A549 treated with GW870086 at 1 μM for 4 hours (cell line): ENCODE measurements around the gene SMIM9. TPM values are rescaled to one million over a fixed set of nuclear protein-coding genes. Genes with fewer than 3 reads are reported as not detected.

Experiments
- total RNA-seq: library from RNA; stranded (reverse); fragments of 200-300 nt; extraction: Qiagen RNA extraction; gene quantifications from 5 replicates; pipeline ENCODE4 v1.2.3, GENCODE V29; 2022; ENCODE audit warnings: low read depth

SMIM9 gene
- total RNA-seq = not detected in 5 replicates

DNA sequence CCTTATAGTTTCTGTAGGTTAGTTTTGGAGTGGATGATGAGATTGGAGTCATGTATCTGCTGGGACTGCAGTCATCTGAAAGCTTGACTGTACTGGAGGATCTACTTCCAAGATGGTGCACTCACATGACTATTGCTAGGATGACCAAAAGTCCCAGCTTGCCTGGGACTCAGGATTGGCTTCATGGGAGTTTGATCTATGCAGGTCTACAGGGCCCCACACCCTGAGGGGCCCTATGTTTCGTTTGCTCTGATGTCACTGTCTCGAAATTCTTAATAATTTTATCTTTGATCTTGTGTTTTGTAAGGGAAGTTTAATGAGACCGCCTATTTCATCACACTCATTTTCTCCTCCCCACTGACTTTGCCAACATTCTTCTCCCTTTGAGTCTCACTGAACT, at the start of gene SMIM9:
Gene SMIM9, minus strand, starts transcription at position 101 of the 400 bp plus-strand sequence. CDS start 3,806 bp downstream, outside the sequence.

GRCh38 chrX:154804957-154805695, 29.3 kb downstream of the SMIM9 start, which contains the start of gene MPP1:
Gene MPP1 (minus strand): TSS chrX:154805485. CDS start chrX:154805373, 112 bp downstream.

Other genes with a start within 250 kb of the SMIM9 start
- not detected in 5 replicates for gene CTAG1A, start 249.5 kb downstream of the SMIM9 start, total RNA-seq
- not detected in 5 replicates for gene CTAG1B, start 215.4 kb downstream of the SMIM9 start, total RNA-seq
- gene CTAG2, start 181.1 kb downstream of the SMIM9 start, total RNA-seq = not detected in 5 replicates
- gene GAB3, start 83.6 kb downstream of the SMIM9 start, total RNA-seq = 0.83 to 1.2 TPM (median 0.93 TPM) in 5 replicates
- gene DKC1, start 71.8 kb downstream of the SMIM9 start, total RNA-seq = 156 to 200 TPM (median 164 TPM) in 5 replicates
- 17.6 to 21.1 TPM (median 20.2 TPM) in 5 replicates for gene MPP1, start 29.2 kb downstream of the SMIM9 start, total RNA-seq
- gene F8A1, start 51.7 kb upstream of the SMIM9 start, total RNA-seq = 60.9 to 97.2 TPM (median 83.6 TPM) in 5 replicates
- 4.0 to 4.9 TPM (median 4.3 TPM) in 5 replicates for gene F8, start 188.1 kb upstream of the SMIM9 start, total RNA-seq
- 93.1 to 126 TPM (median 121 TPM) in 5 replicates for gene FUNDC2, start 192.2 kb upstream of the SMIM9 start, total RNA-seq
- gene CMC4, start 236.5 kb upstream of the SMIM9 start, total RNA-seq = 12.8 to 18.2 TPM (median 16.7 TPM) in 5 replicates
- 17.4 to 23.6 TPM (median 18.5 TPM) in 5 replicates for gene MTCP1, start 236.5 kb upstream of the SMIM9 start, total RNA-seq
- gene BRCC3, start 236.8 kb upstream of the SMIM9 start, total RNA-seq = 23.4 to 28.0 TPM (median 26.8 TPM) in 5 replicates